GM12878 (cell line): Measurements from ENCODE around the gene HDAC7. TPM values are rescaled to one million over a fixed set of nuclear protein-coding genes. Genes with fewer than 3 reads are reported as not detected.
A peak's percentile ranks its signal among the peaks of the same experiment; 100 is the strongest.

ENCODE experiments used
- ATAC-seq: fragments of 200-7000 bp; cut with Tn5 transposase; 3 replicates; pipeline ENCODE4 v1.9.1; 2020; ENCODE audit warnings: mild to moderate bottlenecking, moderate library complexity
- BruUV-seq: library from RNA; stranded (reverse); fragments of 400-500 nt; replicated peaks from 2 replicates; lab custom pipeline; 2021; lab: Mats Ljungman, UMichigan
- CTCF ChIA-PET: fragments of 300-600 bp; sonication (Branson Sonifier 250); formaldehyde crosslinking; extraction: SDS; loops from one replicate; lab custom pipeline; 2021; ENCODE audit warnings: inconsistent platforms; lab: Yijun Ruan, JAX
- POLR2A ChIA-PET: fragments of 350-600 bp; formaldehyde crosslinking; extraction: SDS; loops from one replicate; lab custom pipeline; 2021; ENCODE audit warnings: inconsistent platforms; lab: Charles Lee
- RAD21 ChIA-PET: fragments of 300-600 bp; sonication (Branson Sonifier 250); formaldehyde crosslinking; loops from one replicate; lab custom pipeline; 2023; ENCODE audit warnings: antibody characterized with exemption; ENCODE audit not compliant: unreplicated experiment; lab: Charles Lee
- SMC1A ChIA-PET: fragments of 300-600 bp; sonication (Branson Sonifier 250); formaldehyde crosslinking; loops from one replicate; lab custom pipeline; 2023; ENCODE audit not compliant: unreplicated experiment, uncharacterized antibody; lab: Charles Lee
- DNase-seq: peaks from one replicate; pipeline ENCODE4 v3.0.0-alpha.2; 2011; ENCODE audit warnings: low read depth, low spot score
- FAIRE-seq: peaks from 3 replicates; lab custom pipeline; 2011; peaks lifted over from hg19 to GRCh38; lab: Jason Lieb, UNC
- H2AFZ ChIP-seq: 2 replicates; pipeline ENCODE4 v1.6.0; 2011; ENCODE audit warnings: low read depth, low read length, control low read depth; ENCODE audit not compliant: control insufficient read depth
- H3K27ac ChIP-seq: 2 replicates; pipeline ENCODE4 v1.5.1; 2011; ENCODE audit warnings: control low read depth; ENCODE audit not compliant: control insufficient read depth, insufficient read depth
- H3K27me3 ChIP-seq, 2 experiments: replicated peaks in 1 of 2; 2 replicates each; pipeline versions ENCODE4 v1.6.0 to v1.6.1; 2011; ENCODE audit warnings: low read length in 1 of 2; ENCODE audit not compliant: control insufficient read depth in 2 of 2, insufficient read depth in 2 of 2
- H3K36me3 ChIP-seq, 2 experiments: 2 replicates each; pipeline ENCODE4 v1.5.1; 2011; ENCODE audit warnings: low read length in 1 of 2; ENCODE audit not compliant: control insufficient read depth in 2 of 2, insufficient read depth in 2 of 2
- H3K4me1 ChIP-seq: 2 replicates; pipeline ENCODE4 v1.6.1; 2011; ENCODE audit warnings: mild to moderate bottlenecking, low read length, moderate library complexity, mixed read lengths; ENCODE audit not compliant: control insufficient read depth, insufficient read depth
- H3K4me2 ChIP-seq: 2 replicates; pipeline ENCODE4 v1.6.0; 2011; ENCODE audit warnings: control low read depth; ENCODE audit not compliant: control insufficient read depth, insufficient read depth
- H3K4me3 ChIP-seq: fragments of 200-600 bp; sonication (generic); 2 replicates; pipeline ENCODE4 v1.5.1; 2016
- H3K79me2 ChIP-seq: 2 replicates; pipeline ENCODE4 v1.6.0; 2011; ENCODE audit warnings: low read length; ENCODE audit not compliant: control insufficient read depth, insufficient read depth
- H3K9ac ChIP-seq: 2 replicates; pipeline ENCODE4 v1.8.0; 2011; ENCODE audit warnings: low read length, control low read depth, mixed read lengths; ENCODE audit not compliant: control insufficient read depth, insufficient read depth
- H3K9me3 ChIP-seq: replicated peaks from 3 replicates; pipeline ENCODE4 v1.5.1; 2011; ENCODE audit warnings: mild to moderate bottlenecking, low read length; ENCODE audit not compliant: control insufficient read depth, insufficient read depth
- H4K20me1 ChIP-seq: 2 replicates; pipeline ENCODE4 v1.6.0; 2011; ENCODE audit not compliant: control insufficient read depth, insufficient read depth
- ASH2L ChIP-seq: fragments of 300-600, 200-600 bp; sonication (generic); IDR thresholded peaks from 2 replicates; pipeline ENCODE4 v1.6.1; 2017; ENCODE audit warnings: low read depth, mild to moderate bottlenecking, borderline replicate concordance
- BHLHE40 ChIP-seq, 2 experiments: fragments of 450-650 bp in 1 of 2; IDR thresholded peaks; 2 replicates each; pipeline ENCODE4 v1.6.1; 2011 to 2017; ENCODE audit warnings: low read depth in 2 of 2, borderline replicate concordance in 1 of 2, improper control_type of control experiment in 1 of 2, low read length in 1 of 2, mild to moderate bottlenecking in 1 of 2
- BMI1 ChIP-seq: fragments of 450-650 bp; IDR thresholded peaks from 2 replicates; pipeline ENCODE4 v1.6.1; 2016; ENCODE audit warnings: mild to moderate bottlenecking, moderate library complexity, borderline replicate concordance
- CHD1 ChIP-seq: IDR thresholded peaks from 2 replicates; pipeline ENCODE4 v1.6.1; 2012; ENCODE audit warnings: low read depth, low read length, improper control_type of control experiment
- ESRRA ChIP-seq: IDR thresholded peaks from 2 replicates; pipeline ENCODE4 v1.6.1; 2012; ENCODE audit warnings: mild to moderate bottlenecking, low read length, improper control_type of control experiment
- FOXK2 ChIP-seq: fragments of 450-650 bp; IDR thresholded peaks from 2 replicates; pipeline ENCODE4 v1.6.1; 2017; ENCODE audit warnings: mild to moderate bottlenecking, moderate library complexity
- SMAD5 ChIP-seq: IDR thresholded peaks from 2 replicates; pipeline ENCODE4 v1.6.1; 2016; ENCODE audit warnings: antibody characterized with exemption, low read depth
- STAT1 ChIP-seq: fragments of 450-650 bp; conservative IDR thresholded peaks from 2 replicates; pipeline ENCODE4 v1.6.1; 2014; ENCODE audit warnings: antibody characterized with exemption, mild to moderate bottlenecking
- WGBS: methylation state at CpG from one replicate; pipeline ENCODE4 v1.1.6; 2016; ENCODE audit warnings: low lambda C conversion rate; ENCODE audit not compliant: insufficient replicate concordance, insufficient coverage; ENCODE audit errors: missing lambda C conversion rate; 5-methylcytosine and 5-hydroxymethylcytosine counted together
- in situ Hi-C: fragments of 300-500 bp; cut with MboI; formaldehyde crosslinking; loops from 9 replicates; pipeline ENCODE4 v1.14.3; 2018; ENCODE audit warnings: mixed read lengths
- intact Hi-C: fragments of 100-400 bp; cut with micrococcal nuclease; formaldehyde crosslinking; loops from one replicate; pipeline ENCODE4 v1.14.2; 2022; ENCODE audit not compliant: unreplicated experiment
- polyA plus RNA-seq, 11 experiments: library from polyadenylated mRNA; depleted of rRNA in 4 of 11; unstranded in 6 of 11; stranded (reverse) in 5 of 11; fragments of >200 nt; fragmentation: Nextera tagmentation in 4 of 11; fragmentation: Illumina TruSeq in 1 of 11; extraction: Ambion mirVana in 4 of 11; extraction: Trizol in 1 of 11; gene quantifications; 1 replicate in 1 of 11; 2 replicates in 10 of 11; pipeline versions ENCODE4 v1.2.1 to v1.2.3, GENCODE V29; 2011 to 2016; ENCODE audit warnings: inconsistent platforms in 2 of 11, missing spikeins in 2 of 11, low read depth in 1 of 11
- total RNA-seq, 4 experiments: library from RNA; depleted of rRNA in 3 of 4; stranded (reverse); fragments of >200 nt in 3 of 4; fragmentation: Illumina TruSeq in 1 of 4; extraction: Trizol in 1 of 4; gene quantifications; 2 replicates each; pipeline versions ENCODE4 v1.2.1 to v1.2.3, GENCODE V29; 2013 to 2021
- TF ChIP-seq, protein P1 (sequence below): IDR thresholded peaks from 2 replicates; pipeline ENCODE4 v1.6.1; 2011; ENCODE audit warnings: low read depth, low read length, improper control_type of control experiment, borderline replicate concordance

HDAC7 gene
- total and polyA plus RNA-seq, 10 of the 15 experiments (the other 5 are each of a cell fraction or from before 2014, with no cell fraction given): 0.47 to 18.3 (median 5.4) TPM

DNA sequence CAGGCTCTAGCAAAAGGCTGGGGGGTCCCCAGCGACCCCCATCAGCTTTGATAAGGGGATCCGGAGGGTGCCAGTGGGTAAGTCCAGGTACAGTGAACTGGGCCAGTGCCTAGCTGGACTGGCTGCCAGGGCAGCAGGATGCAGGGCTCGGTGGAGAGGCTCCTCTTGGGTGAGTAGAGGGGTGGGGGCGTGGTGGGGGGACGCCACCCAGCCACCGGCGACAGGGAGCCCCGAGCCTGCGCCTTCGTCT lies 61.2 kb downstream of the HDAC7 start:
- no peak overlapping the region for H3K9ac ChIP-seq
- no peak for TF ChIP-seq BMI1
- TF ChIP-seq, protein P1, sequence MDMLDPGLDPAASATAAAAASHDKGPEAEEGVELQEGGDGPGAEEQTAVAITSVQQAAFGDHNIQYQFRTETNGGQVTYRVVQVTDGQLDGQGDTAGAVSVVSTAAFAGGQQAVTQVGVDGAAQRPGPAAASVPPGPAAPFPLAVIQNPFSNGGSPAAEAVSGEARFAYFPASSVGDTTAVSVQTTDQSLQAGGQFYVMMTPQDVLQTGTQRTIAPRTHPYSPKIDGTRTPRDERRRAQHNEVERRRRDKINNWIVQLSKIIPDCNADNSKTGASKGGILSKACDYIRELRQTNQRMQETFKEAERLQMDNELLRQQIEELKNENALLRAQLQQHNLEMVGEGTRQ: no peak
- TF ChIP-seq ESRRA: no peak
- TF ChIP-seq BHLHE40 (IDR thresholded peaks at IDR 0.05; ENCODE audit: borderline replicate concordance in 1 of 2, low read depth in 2 of 2, low read length in 1 of 2): no peak
- no peak for TF ChIP-seq ASH2L
- TF ChIP-seq FOXK2: no peak
- no peak for TF ChIP-seq SMAD5
- TF ChIP-seq CHD1: no peak
- TF ChIP-seq STAT1: no peak
- H4K20me1 ChIP-seq: no peaks in the 10 kb centered on the region
- SMC1A ChIA-PET: interaction anchor here (0.8 to 12.2 kb wide), 7 partner anchors 10 to 43 kb away, joined by 3 to 277 read pairs (median 7); no protein-coding TSS in a partner anchor
- CTCF ChIA-PET: interaction anchor here (1.0 to 14.5 kb wide), 10 partner anchors 11 to 439 kb away, joined by 3 to 507 read pairs (median 18); partner anchors contain the start of genes RPAP3 and SLC48A1
- no peak overlapping the region for H3K27ac ChIP-seq
- H3K4me1 ChIP-seq: peaks cover 42% of the 10 kb centered on the region
- RAD21 ChIA-PET: interaction anchor here (1.3 to 12.6 kb wide), 5 partner anchors 10 to 127 kb away, joined by 3 to 237 read pairs (median 10); partner anchors contain the start of genes RPAP3 and SLC48A1
- peak overlapping the region; percentile 88 for H2AFZ ChIP-seq
- ATAC-seq (no peak), FAIRE-seq (no peak), DNase-seq (no peak)
- H3K27me3 ChIP-seq: no peaks in the 10 kb centered on the region
- BruUV-seq: no TSS peak
- in situ Hi-C loops (no loop called here), intact Hi-C loops (no loop called here)
- H3K36me3 ChIP-seq: no peaks in the 10 kb centered on the region
- H3K4me3 ChIP-seq: peak overlapping the region; percentile 66; the same call in 1 of the 2 replicates
- peak overlapping the region; percentile 97 for H3K4me2 ChIP-seq
- 11% methylated on average over 4 of the region's 10 CpGs for WGBS
- H3K9me3 ChIP-seq: no peaks in the 10 kb centered on the region
- H3K79me2 ChIP-seq: no peaks in the 10 kb centered on the region
- POLR2A ChIA-PET: interaction anchor here (1.2 to 1.4 kb wide), 2 partner anchors 15 to 17 kb away, joined by 4 to 6 read pairs; no protein-coding TSS in a partner anchor
